NCI-H1048 (cell line): ENCODE measurements around the gene NFAT5.
"Not testable (repeated sequence)": the region's sequence is repeated elsewhere in the genome, so short reads cannot be mapped to it uniquely, and the experiment has no call there.

Experiments used
- DNase-seq: peaks from one replicate; lab custom pipeline; 2025; lab: John Stamatoyannopoulos, UW

The NFAT5 gene

GRCh38 chr16:69553332-69553731 is 12.4 kb upstream of the NFAT5 start:
- DNase-seq: no peak

- DNase-seq: no peak
Measured at GRCh38 chr16:69554495-69554894, 11.3 kb upstream of the NFAT5 start.

- DNase-seq: no peak
Measured at GRCh38 chr16:69555437-69555836, 10.3 kb upstream of the NFAT5 start.

- no peak for DNase-seq
Measured at GRCh38 chr16:69555867-69556266, 9.9 kb upstream of the NFAT5 start.

- no peak for DNase-seq
Measured at GRCh38 chr16:69559164-69559563, 6.6 kb upstream of the NFAT5 start.

- not testable (repeated sequence) for DNase-seq
Measured at GRCh38 chr16:69561367-69561766, 4.4 kb upstream of the NFAT5 start.

- no peak for DNase-seq
Measured at GRCh38 chr16:69561901-69562300, 3.9 kb upstream of the NFAT5 start.

- no peak for DNase-seq
Measured at GRCh38 chr16:69562813-69563212, 3.0 kb upstream of the NFAT5 start.

- no peak for DNase-seq
Measured at GRCh38 chr16:69563605-69564580, 1.9 kb upstream of the NFAT5 start.

GRCh38 chr16:69564845-69565670 is 708 bp upstream of the NFAT5 start:
- DNase-seq: no peak

- DNase-seq: no peak
Measured at GRCh38 chr16:69566240-69566980, 644 bp downstream of the NFAT5 start.

GRCh38 chr16:69566981-69567680 is 1.4 kb downstream of the NFAT5 start:
- no peak for DNase-seq

- no peak for DNase-seq
Measured at GRCh38 chr16:69568676-69569075, 2.9 kb downstream of the NFAT5 start.

- DNase-seq: not testable (repeated sequence)
Measured at GRCh38 chr16:69578771-69579170, 13.0 kb downstream of the NFAT5 start.

- no peak for DNase-seq
Measured at GRCh38 chr16:69579783-69580481, 14.2 kb downstream of the NFAT5 start.

GRCh38 chr16:69581297-69581696 is 15.5 kb downstream of the NFAT5 start:
- no peak for DNase-seq

GRCh38 chr16:69584493-69584892 is 18.7 kb downstream of the NFAT5 start:
- DNase-seq: not testable (repeated sequence)

- DNase-seq: no peak
Measured at GRCh38 chr16:69589434-69590269, 23.9 kb downstream of the NFAT5 start.

GRCh38 chr16:69590590-69590989 is 24.8 kb downstream of the NFAT5 start:
- DNase-seq: no peak

- DNase-seq: no peak
Measured at GRCh38 chr16:69593751-69594255, 28.0 kb downstream of the NFAT5 start.
